ENCODE results near the gene TASOR.

Gene TASOR

DNA sequence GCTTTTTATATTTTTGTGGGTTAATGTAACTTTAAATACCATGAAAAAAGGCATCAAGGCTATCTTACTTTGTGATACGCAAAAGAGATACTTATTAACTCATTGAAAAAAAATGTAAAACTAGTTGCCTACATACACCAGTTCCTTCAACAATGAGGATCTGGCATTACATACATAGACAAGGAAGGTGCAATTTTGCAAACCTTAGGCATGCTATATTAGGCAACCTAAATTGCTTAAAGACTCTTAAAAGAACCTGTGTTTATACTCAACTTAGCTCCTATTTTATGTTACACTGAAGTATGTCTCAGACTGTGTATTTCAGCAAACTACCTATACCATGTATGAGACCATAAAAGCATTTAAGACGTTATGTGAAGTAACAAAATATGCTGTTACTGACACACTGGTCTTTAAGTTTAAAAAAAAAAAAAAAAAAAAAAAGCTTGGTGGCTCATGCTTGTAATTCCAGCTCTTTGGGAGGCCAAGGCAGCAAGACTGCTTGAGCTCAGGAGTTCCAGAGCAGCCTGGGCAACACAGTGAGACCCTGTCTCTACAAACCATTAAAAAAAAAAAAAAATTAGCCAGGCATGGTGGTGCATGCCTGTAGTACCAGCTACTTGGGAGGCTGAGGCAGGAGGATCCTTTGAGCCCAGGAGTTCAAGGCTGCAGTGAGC, 9.1 kb downstream of the TASOR start:
- Histone ChIP-seq H3K9me3 (ENCODE audit: low read depth, low read length) (no peaks in the 10 kb centered on the region), H3K36me3 (ENCODE audit: insufficient read depth, low read length) (peaks cover 21% of the 10 kb centered on the region; the same call in 1 of the 2 replicates)

DNA sequence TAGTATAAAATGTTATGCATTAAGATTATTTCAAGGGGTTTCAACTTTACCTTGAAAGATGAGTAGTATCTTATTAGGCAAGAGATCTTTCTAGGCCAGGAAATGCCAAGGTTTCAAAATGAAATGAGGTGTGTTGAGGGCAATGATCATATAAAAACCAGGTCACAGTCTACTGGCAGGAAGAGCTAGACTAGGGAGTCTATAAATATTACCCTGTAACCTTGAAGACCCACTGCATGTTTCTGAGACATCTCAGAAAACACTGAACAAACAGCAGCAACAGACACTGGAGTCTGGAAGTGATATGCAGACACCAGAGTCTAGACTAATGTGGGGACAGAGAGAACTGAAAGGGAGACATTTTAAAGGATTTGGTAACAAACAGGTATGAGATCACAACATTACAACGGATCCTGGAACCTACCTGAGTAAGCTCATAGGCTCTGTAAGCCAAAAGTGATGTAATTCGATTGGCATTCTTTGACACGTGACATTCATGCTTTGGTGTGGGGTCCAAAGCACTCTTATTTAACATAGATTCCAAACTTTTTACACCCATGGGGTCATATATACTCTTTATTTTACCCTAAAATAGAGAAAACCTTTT, 15.0 kb downstream of the TASOR start:
- Histone ChIP-seq H3K4me3 (no peak overlapping the region), H3K9me3 (ENCODE audit: low read depth, low read length) (no peaks in the 10 kb centered on the region), H3K36me3 (ENCODE audit: insufficient read depth, low read length) (peaks cover 42% of the 10 kb centered on the region), H3K9ac (ENCODE audit: insufficient read length) (no peak overlapping the region), H3K27ac (no peak overlapping the region)
- no peak for DNase-seq (ENCODE audit: low read depth, low spot score)
- no peak for TF ChIP-seq EZH2 (IDR thresholded peaks at IDR 0.05)
- no peak for TF ChIP-seq FOXP2 (optimal IDR thresholded peaks at IDR 0.05; ENCODE audit: control extremely low read depth, extremely low read length, insufficient read depth)
- TF ChIP-seq POLR2AphosphoS5 (IDR thresholded peaks at IDR 0.05; ENCODE audit: borderline replicate concordance, low read depth, low read length) = no peak

More for the DNA sequence above, 9.1 kb downstream of the TASOR start:
- no peak overlapping the region for H3K27ac ChIP-seq
- no peak overlapping the region for H3K4me3 ChIP-seq
- H3K9ac ChIP-seq (ENCODE audit: insufficient read length) = no peak overlapping the region
- TF ChIP-seq POLR2AphosphoS5 (IDR thresholded peaks at IDR 0.05; ENCODE audit: borderline replicate concordance, low read depth, low read length) (no peak), FOXP2 (optimal IDR thresholded peaks at IDR 0.05; ENCODE audit: control extremely low read depth, extremely low read length, insufficient read depth) (no peak), EZH2 (IDR thresholded peaks at IDR 0.05) (no peak)
- no peak for DNase-seq (ENCODE audit: low read depth, low spot score)

- Histone ChIP-seq H3K9me3 (ENCODE audit: low read depth, low read length) (no peaks in the 10 kb centered on the region), H3K27ac (no peak overlapping the region), H3K36me3 (ENCODE audit: insufficient read depth, low read length) (peaks cover 47% of the 10 kb centered on the region), H3K4me3 (no peak overlapping the region), H3K9ac (ENCODE audit: insufficient read length) (no peak overlapping the region)
- DNase-seq (ENCODE audit: low read depth, low spot score) = no peak
- TF ChIP-seq FOXP2 (optimal IDR thresholded peaks at IDR 0.05; ENCODE audit: control extremely low read depth, extremely low read length, insufficient read depth) (no peak), EZH2 (IDR thresholded peaks at IDR 0.05) (no peak), POLR2AphosphoS5 (IDR thresholded peaks at IDR 0.05; ENCODE audit: borderline replicate concordance, low read depth, low read length) (no peak)
These were observed 18.2 kb downstream of the TASOR start for GRCh38 chr3:56664823-56665222.

DNA sequence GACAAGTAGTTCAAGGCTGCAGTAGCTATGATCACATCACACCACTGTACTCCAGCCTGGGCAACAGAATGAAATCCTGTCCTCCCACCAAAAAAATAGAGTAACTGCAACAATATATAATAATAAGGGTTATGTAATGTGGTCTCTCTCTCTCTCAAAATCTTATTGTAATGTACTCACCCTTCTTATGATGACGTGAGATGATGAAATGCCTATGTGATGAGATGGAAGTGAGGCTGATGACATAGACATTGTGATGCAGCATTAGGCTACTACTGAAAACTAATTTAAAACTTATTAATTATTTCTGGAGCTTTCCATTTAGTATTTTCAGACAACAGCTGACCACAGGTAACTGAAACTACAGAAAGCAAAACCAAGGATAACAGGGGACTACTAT, 27.4 kb downstream of the TASOR start:
- TF ChIP-seq POLR2AphosphoS5 (IDR thresholded peaks at IDR 0.05; ENCODE audit: borderline replicate concordance, low read depth, low read length) (no peak), EZH2 (IDR thresholded peaks at IDR 0.05) (no peak), FOXP2 (optimal IDR thresholded peaks at IDR 0.05; ENCODE audit: control extremely low read depth, extremely low read length, insufficient read depth) (no peak)
- H3K9me3 ChIP-seq (ENCODE audit: low read depth, low read length) = no peaks in the 10 kb centered on the region
- peaks cover 29% of the 10 kb centered on the region; the same call in 1 of the 2 replicates for H3K36me3 ChIP-seq (ENCODE audit: insufficient read depth, low read length)
- H3K27ac ChIP-seq = no peak overlapping the region
- no peak for DNase-seq (ENCODE audit: low read depth, low spot score)
- H3K4me3 ChIP-seq = no peak overlapping the region
- H3K9ac ChIP-seq (ENCODE audit: insufficient read length) = no peak overlapping the region

- Histone ChIP-seq H3K4me3 (no peak overlapping the region), H3K9me3 (ENCODE audit: low read depth, low read length) (no peaks in the 10 kb centered on the region), H3K27ac (no peak overlapping the region), H3K36me3 (ENCODE audit: insufficient read depth, low read length) (peaks cover 20% of the 10 kb centered on the region; the same call in 1 of the 2 replicates), H3K9ac (ENCODE audit: insufficient read length) (no peak overlapping the region)
- TF ChIP-seq FOXP2 (optimal IDR thresholded peaks at IDR 0.05; ENCODE audit: control extremely low read depth, extremely low read length, insufficient read depth) = no peak
- TF ChIP-seq EZH2 (IDR thresholded peaks at IDR 0.05) = no peak
- no peak for TF ChIP-seq POLR2AphosphoS5 (IDR thresholded peaks at IDR 0.05; ENCODE audit: borderline replicate concordance, low read depth, low read length)
- DNase-seq (ENCODE audit: low read depth, low spot score) = no peak
These were observed 28.6 kb downstream of the TASOR start for GRCh38 chr3:56654460-56654859.

- TF ChIP-seq FOXP2 (optimal IDR thresholded peaks at IDR 0.05; ENCODE audit: control extremely low read depth, extremely low read length, insufficient read depth) = no peak
- H3K9ac ChIP-seq (ENCODE audit: insufficient read length) = no peak overlapping the region
- H3K27ac ChIP-seq = no peak overlapping the region
- DNase-seq (ENCODE audit: low read depth, low spot score) = no peak
- H3K4me3 ChIP-seq = no peak overlapping the region
- H3K9me3 ChIP-seq (ENCODE audit: low read depth, low read length) = no peaks in the 10 kb centered on the region
- peaks cover 41% of the 10 kb centered on the region for H3K36me3 ChIP-seq (ENCODE audit: insufficient read depth, low read length)
These were observed 37.7 kb downstream of the TASOR start for GRCh38 chr3:56645407-56645806.

DNA sequence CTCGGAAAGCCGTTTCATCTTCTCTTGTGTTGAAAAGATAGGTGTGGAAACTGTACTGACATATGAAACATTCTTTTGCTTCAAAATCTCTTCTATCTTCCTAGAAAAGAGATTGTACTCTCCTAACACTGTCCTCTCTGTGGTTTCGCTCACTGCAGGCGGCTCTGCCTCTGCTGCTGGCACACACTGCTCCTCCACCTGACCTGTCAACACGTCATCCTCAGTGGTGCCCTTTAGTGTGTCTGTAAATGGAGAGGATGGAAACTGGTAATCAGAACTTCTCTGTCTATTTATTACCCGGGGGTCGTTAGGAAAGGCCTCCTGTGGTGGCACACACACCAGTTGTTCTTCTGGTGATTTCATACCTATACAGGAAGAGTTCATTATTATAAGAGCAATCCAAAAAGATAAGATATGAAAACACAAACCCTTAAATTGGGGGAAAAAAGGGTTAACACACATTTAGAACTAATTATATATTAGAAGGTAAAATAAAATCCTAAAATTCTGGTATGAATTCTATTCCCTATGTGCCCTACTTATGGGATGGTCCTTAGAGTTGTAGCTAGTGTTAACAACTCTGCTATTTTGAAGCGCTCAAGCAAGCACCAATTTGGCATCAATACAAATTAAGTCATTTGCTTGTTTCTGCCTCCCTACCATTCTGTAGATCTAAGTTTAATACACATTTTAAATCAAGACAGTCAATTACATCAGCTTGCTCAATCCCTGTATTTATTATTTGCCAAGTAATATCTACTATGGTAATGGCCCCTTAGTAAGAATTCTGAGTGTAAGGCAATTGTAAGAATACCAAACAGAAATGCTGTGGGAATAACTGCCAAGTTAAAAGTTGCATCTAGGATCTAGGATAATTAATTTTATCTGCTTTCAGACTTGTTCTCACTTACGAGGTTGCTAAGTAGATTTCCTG, 49.2 kb downstream of the TASOR start:
- no peaks in the 10 kb centered on the region for H3K9me3 ChIP-seq (ENCODE audit: low read depth, low read length)
- TF ChIP-seq EZH2 (IDR thresholded peaks at IDR 0.05) (no peak), POLR2AphosphoS5 (IDR thresholded peaks at IDR 0.05; ENCODE audit: borderline replicate concordance, low read depth, low read length) (no peak), FOXP2 (optimal IDR thresholded peaks at IDR 0.05; ENCODE audit: control extremely low read depth, extremely low read length, insufficient read depth) (no peak)
- H3K9ac ChIP-seq (ENCODE audit: insufficient read length) = no peak overlapping the region
- no peak overlapping the region for H3K4me3 ChIP-seq
- peaks cover 17% of the 10 kb centered on the region for H3K36me3 ChIP-seq (ENCODE audit: insufficient read depth, low read length)
- no peak for DNase-seq (ENCODE audit: low read depth, low spot score)
- no peak overlapping the region for H3K27ac ChIP-seq
